ENCODE measurements around the gene DCDC2.
"Not testable (repeated sequence)": the region's sequence is repeated elsewhere in the genome, so short reads cannot be mapped to it uniquely, and the experiment has no call there.

DCDC2 gene

DNA sequence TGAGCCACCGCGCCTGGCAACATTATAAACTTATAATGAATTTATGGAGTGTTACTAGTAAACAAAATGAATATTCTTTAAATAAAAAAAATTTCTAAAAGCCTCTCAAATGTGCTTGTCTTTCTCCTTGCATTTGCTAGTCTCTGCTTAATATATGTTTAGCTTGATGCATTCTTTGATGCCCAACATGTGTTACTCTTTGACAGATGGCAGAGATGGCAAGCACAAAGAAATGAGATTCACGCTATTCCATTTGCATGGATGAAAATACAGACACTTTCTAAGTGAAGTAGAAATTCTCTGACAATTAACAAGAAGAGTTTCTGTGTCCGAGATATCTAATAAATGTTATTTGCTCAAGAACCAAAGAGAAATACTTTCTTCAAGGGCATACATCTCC, 30.1 kb downstream of the DCDC2 start:
- TF ChIP-seq, protein P1, sequence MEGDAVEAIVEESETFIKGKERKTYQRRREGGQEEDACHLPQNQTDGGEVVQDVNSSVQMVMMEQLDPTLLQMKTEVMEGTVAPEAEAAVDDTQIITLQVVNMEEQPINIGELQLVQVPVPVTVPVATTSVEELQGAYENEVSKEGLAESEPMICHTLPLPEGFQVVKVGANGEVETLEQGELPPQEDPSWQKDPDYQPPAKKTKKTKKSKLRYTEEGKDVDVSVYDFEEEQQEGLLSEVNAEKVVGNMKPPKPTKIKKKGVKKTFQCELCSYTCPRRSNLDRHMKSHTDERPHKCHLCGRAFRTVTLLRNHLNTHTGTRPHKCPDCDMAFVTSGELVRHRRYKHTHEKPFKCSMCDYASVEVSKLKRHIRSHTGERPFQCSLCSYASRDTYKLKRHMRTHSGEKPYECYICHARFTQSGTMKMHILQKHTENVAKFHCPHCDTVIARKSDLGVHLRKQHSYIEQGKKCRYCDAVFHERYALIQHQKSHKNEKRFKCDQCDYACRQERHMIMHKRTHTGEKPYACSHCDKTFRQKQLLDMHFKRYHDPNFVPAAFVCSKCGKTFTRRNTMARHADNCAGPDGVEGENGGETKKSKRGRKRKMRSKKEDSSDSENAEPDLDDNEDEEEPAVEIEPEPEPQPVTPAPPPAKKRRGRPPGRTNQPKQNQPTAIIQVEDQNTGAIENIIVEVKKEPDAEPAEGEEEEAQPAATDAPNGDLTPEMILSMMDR (IDR thresholded peaks at IDR 0.05) = no peak
- H3K79me2 ChIP-seq = no peaks in the 10 kb centered on the region
- H3K9ac ChIP-seq = no peak overlapping the region
- no peaks in the 10 kb centered on the region for H3K36me3 ChIP-seq (ENCODE audit: control insufficient read depth, insufficient read depth, low read length)
- H3K4me2 ChIP-seq (ENCODE audit: low read length) = no peak overlapping the region
- peaks cover 7% of the 10 kb centered on the region for H3K4me1 ChIP-seq
- no peak overlapping the region for H2AFZ ChIP-seq
- no peaks in the 10 kb centered on the region for H3K27me3 ChIP-seq (ENCODE audit: control insufficient read depth, insufficient read depth, low read length)
- H3K4me3 ChIP-seq (ENCODE audit: low read depth, low read length) = no peak overlapping the region
- H3K9me3 ChIP-seq (ENCODE audit: control insufficient read depth, low read length) = no peaks in the 10 kb centered on the region
- H3K27ac ChIP-seq = no peak overlapping the region

DNA sequence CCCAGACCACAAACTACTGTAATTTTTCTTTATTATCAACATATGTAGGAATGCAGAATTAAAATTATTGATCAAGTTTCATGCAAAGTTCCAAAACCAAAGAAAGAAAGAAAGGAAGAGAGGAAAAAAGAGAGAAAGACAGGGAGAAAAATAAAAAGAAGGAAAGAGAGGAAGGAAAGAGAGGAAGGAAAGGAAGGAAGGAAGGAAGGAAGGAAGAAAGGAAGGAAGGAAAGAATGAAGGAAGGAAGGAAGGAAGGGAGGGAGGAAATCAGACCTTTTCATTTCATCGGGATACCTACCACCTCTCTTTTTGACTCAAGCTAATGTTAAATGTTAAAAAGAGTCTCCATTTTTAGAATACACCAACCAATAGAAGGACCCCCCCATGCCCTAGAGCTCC, 31.9 kb downstream of the DCDC2 start:
- Histone ChIP-seq H2AFZ (no peak overlapping the region), H3K4me3 (ENCODE audit: low read depth, low read length) (no peak overlapping the region), H3K27me3 (ENCODE audit: control insufficient read depth, insufficient read depth, low read length) (no peaks in the 10 kb centered on the region), H3K36me3 (ENCODE audit: control insufficient read depth, insufficient read depth, low read length) (no peaks in the 10 kb centered on the region), H3K4me2 (ENCODE audit: low read length) (no peak overlapping the region), H3K27ac (no peak overlapping the region), H3K79me2 (no peaks in the 10 kb centered on the region), H3K4me1 (peaks cover 19% of the 10 kb centered on the region), H3K9me3 (ENCODE audit: control insufficient read depth, low read length) (no peaks in the 10 kb centered on the region), H3K9ac (no peak overlapping the region)
- TF ChIP-seq, protein P1 (IDR thresholded peaks at IDR 0.05) = no peak

DNA sequence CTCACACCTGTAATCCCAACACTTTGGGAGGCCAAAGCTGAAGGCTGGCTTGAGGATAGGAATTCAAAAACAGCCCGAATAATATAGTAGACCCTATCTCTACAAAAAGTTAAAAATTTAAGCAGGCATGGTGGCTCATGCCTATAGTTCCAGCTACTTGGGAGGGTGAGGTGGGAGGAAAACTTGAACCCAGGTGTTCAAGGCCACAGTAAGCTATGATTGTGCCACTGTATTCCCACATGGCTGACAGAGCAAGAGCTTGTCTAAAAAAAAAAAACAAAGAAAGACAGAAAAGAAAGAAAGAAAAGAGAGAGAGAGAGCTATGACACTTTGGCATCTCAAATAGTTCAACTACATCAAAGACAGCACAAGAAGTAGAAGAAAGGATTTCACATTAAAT, 33.2 kb downstream of the DCDC2 start:
- no peaks in the 10 kb centered on the region for H3K9me3 ChIP-seq (ENCODE audit: control insufficient read depth, low read length)
- H3K4me2 ChIP-seq (ENCODE audit: low read length) = no peak overlapping the region
- no peak overlapping the region for H3K27ac ChIP-seq
- peaks cover 19% of the 10 kb centered on the region for H3K4me1 ChIP-seq
- no peaks in the 10 kb centered on the region for H3K36me3 ChIP-seq (ENCODE audit: control insufficient read depth, insufficient read depth, low read length)
- no peaks in the 10 kb centered on the region for H3K79me2 ChIP-seq
- no peak overlapping the region for H3K4me3 ChIP-seq (ENCODE audit: low read depth, low read length)
- H3K9ac ChIP-seq = no peak overlapping the region
- no peak overlapping the region for H2AFZ ChIP-seq
- TF ChIP-seq, protein P1 (IDR thresholded peaks at IDR 0.05) = no peak
- H3K27me3 ChIP-seq (ENCODE audit: control insufficient read depth, insufficient read depth, low read length) = no peaks in the 10 kb centered on the region

DNA sequence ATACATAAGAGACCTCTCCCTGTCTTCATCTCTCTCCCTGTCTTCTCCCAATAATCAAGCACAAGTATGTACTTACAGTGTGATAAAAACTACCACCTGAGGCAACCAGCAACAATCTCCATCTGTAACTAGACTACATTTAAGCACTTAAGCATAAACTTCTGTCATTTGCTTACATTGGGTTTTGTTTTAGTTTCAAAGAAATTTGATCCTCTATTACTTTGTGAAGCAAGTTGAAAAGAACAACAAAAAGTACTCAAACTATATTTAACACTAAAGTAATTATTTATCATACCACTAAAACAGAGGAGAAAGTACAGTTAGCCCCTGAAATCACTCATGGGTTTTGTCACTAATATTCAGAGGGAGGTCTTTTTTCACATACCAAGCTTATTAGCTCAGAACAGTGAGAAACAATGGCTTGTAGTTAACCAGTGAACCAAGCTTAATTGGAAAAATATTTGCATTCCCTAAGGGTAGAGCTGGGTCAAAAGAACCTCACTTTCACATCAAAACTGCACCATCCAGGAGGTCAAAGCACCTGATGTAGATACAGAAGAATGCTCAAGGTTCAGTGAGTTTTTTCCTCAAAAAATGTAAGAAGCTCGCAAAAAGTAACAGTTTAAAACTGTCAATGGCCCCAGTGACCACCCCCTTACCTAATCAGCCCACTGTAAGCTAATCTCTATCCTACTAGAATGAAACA, 34.1 kb downstream of the DCDC2 start:
- no peak overlapping the region for H3K4me3 ChIP-seq (ENCODE audit: low read depth, low read length)
- TF ChIP-seq, protein P1 (IDR thresholded peaks at IDR 0.05) = no peak
- H3K36me3 ChIP-seq (ENCODE audit: control insufficient read depth, insufficient read depth, low read length) = no peaks in the 10 kb centered on the region
- H3K9me3 ChIP-seq (ENCODE audit: control insufficient read depth, low read length) = no peaks in the 10 kb centered on the region
- H3K4me2 ChIP-seq (ENCODE audit: low read length) = peak overlapping the region; percentile 37
- no peaks in the 10 kb centered on the region for H3K27me3 ChIP-seq (ENCODE audit: control insufficient read depth, insufficient read depth, low read length)
- peaks cover 19% of the 10 kb centered on the region for H3K4me1 ChIP-seq
- H3K27ac ChIP-seq = peak overlapping the region; percentile 21
- no peak overlapping the region for H2AFZ ChIP-seq
- no peak overlapping the region for H3K9ac ChIP-seq
- H3K79me2 ChIP-seq = no peaks in the 10 kb centered on the region

DNA sequence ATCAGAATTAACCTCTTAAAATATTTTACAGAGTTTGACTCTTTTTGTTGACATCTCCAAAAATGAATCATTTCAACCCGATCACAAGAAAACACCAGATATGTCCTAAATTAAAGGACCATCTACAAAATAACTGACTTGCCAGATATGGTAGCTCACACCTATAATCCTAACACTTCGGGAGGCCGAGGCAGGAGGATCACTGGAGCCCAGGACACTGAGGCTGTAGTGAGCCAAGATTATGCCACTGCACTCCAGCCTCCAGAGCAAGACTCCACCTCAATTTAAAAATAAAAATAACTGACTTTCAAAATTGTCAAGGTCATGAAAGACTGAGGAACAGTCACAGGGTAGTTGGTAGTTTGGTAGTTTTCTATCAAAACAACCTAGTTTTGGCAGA, 34.9 kb downstream of the DCDC2 start:
- Histone ChIP-seq H3K9ac (no peak overlapping the region), H3K36me3 (ENCODE audit: control insufficient read depth, insufficient read depth, low read length) (no peaks in the 10 kb centered on the region), H2AFZ (no peak overlapping the region), H3K27me3 (ENCODE audit: control insufficient read depth, insufficient read depth, low read length) (no peaks in the 10 kb centered on the region), H3K9me3 (ENCODE audit: control insufficient read depth, low read length) (no peaks in the 10 kb centered on the region), H3K79me2 (no peaks in the 10 kb centered on the region), H3K4me3 (ENCODE audit: low read depth, low read length) (no peak overlapping the region), H3K27ac (no peak overlapping the region), H3K4me1 (peaks cover 19% of the 10 kb centered on the region), H3K4me2 (ENCODE audit: low read length) (no peak overlapping the region)
- TF ChIP-seq, protein P1 (IDR thresholded peaks at IDR 0.05) = no peak

DNA sequence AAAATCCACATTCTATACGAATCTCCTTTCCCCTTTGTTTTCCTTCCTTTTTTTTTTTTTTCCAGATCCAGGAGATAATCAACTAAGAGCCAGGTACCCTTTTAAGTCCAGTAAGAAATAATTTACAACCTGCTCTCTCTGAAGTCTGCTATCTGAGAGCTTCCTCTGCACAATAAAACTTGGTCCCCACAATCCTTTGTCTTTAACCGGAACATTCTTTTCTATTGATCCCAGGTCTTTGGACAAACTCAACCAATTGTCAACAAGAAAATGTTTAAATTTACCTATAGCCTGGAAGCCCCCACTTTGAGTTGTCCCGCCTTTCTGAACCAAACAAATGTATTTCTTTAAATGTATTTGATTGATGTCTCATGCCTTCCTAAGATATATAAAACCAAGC, 35.4 kb downstream of the DCDC2 start:
- H2AFZ ChIP-seq; H3K36me3 ChIP-seq (ENCODE audit: control insufficient read depth, insufficient read depth, low read length); H3K79me2 ChIP-seq; H3K4me3 ChIP-seq (ENCODE audit: low read depth, low read length); H3K9me3 ChIP-seq (ENCODE audit: control insufficient read depth, low read length); H3K4me2 ChIP-seq (ENCODE audit: low read length); H3K27me3 ChIP-seq (ENCODE audit: control insufficient read depth, insufficient read depth, low read length); H3K9ac ChIP-seq: not testable (repeated sequence)
- H3K4me1 ChIP-seq = peaks cover 19% of the 10 kb centered on the region
- H3K27ac ChIP-seq = peak overlapping the region; percentile 27

All from parathyroid adenoma (tissue), 2 donors.